Measurements from ENCODE around the gene FGA. TPM values are rescaled to one million over a fixed set of nuclear protein-coding genes. Genes with fewer than 3 reads are reported as not detected.
"Not testable (repeated sequence)": the region's sequence is repeated elsewhere in the genome, so short reads cannot be mapped to it uniquely, and the experiment has no call there.

Gene FGA
- total RNA-seq, 2 donors from 2014 or later: not detected

- no peak for ATAC-seq (replicated peaks)
- Mint-ChIP-seq H3K4me1 (no peaks in the 10 kb centered on the region), H3K27ac (no peak overlapping the region), H3K4me3 (no peak overlapping the region), H3K27me3 (peaks cover 24% of the 10 kb centered on the region), H3K36me3 (ENCODE audit: low read depth) (no peaks in the 10 kb centered on the region), H3K9me3 (no peaks in the 10 kb centered on the region)
Observed at GRCh38 chr4:154595807-154596206, 5.3 kb upstream of the FGA start.

- H3K4me3 Mint-ChIP-seq; H3K4me1 Mint-ChIP-seq; ATAC-seq (replicated peaks); H3K36me3 Mint-ChIP-seq (ENCODE audit: low read depth); H3K27ac Mint-ChIP-seq; H3K9me3 Mint-ChIP-seq: not testable (repeated sequence)
- H3K27me3 Mint-ChIP-seq: peaks cover 29% of the 10 kb centered on the region
Observed at GRCh38 chr4:154594343-154594742, 3.8 kb upstream of the FGA start.

DNA sequence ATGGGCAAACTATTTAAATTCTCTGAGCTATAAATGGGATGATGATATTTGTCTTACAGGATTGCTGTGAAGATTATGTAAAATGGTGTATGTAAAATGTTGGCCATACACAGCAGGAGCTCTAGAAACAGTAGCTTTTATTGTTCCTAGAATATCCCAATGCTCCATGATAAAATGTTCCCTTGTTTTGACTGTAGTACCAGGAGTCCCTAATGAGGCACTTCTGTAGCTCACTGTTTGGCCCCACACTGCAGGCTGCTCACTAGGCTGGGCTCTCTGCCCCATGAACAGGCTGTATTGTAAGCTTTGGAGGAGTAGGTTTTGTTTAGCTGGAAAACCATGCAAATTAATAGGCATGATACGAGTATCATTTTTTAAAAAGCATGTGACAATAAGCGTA is 3.3 kb upstream of the FGA start:
- Mint-ChIP-seq H3K36me3 (ENCODE audit: low read depth) (no peaks in the 10 kb centered on the region), H3K4me1 (no peaks in the 10 kb centered on the region), H3K9me3 (no peaks in the 10 kb centered on the region), H3K27me3 (peaks cover 29% of the 10 kb centered on the region), H3K27ac (no peak overlapping the region), H3K4me3 (no peak overlapping the region)
- ATAC-seq (replicated peaks): no peak

GRCh38 chr4:154591890-154592289 is 1.3 kb upstream of the FGA start:
- Mint-ChIP-seq H3K36me3 (ENCODE audit: low read depth) (no peaks in the 10 kb centered on the region), H3K27ac (no peak overlapping the region)
- ATAC-seq (replicated peaks): no peak

DNA sequence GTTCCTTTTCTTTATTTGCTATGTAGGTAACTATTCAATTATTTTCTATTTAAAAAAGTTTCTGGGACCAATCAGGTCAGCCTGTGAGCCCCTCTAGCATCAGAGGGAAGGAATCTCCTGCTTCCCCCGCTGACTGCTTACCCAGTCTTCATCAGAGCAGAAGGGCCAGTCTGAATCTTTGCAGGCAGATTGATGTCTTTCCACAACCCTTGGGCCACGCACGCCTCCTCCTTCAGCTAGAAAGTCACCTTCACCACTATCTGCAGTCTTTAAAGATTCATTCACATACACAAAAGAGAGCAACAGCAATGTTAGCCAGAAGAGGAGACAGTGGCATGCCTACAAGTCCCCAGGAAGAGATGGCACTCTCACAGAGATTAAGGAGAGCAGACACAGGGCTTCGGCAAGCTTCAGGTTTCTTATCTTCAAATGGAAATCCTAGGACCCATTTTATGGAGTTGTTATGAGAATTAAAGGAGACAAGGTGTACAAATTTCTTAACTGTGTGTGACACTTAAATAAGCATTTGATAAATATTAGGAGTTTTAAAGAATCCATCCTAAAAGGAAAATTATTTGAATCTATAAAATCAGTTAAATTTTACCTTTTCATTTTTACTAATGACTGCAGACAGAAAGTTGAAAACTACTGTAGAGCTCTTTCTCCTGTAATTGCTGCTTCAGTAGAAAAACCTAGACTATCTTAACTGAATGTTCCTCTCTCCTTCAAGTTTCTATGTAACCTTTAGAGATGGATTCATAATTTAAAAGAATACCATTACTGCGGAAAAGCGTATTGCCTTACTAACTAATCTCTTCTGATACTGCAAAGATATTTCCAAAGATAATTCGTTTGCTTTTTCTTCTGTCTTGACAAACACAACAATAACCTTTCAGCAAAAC is 995 bp downstream of the FGA start:
- no peak overlapping the region for H3K27ac Mint-ChIP-seq
- ATAC-seq (replicated peaks): no peak
- no peaks in the 10 kb centered on the region for H3K36me3 Mint-ChIP-seq (ENCODE audit: low read depth)

More at GRCh38 chr4:154591890-154592289, 1.3 kb upstream of the FGA start:
- Mint-ChIP-seq H3K4me3 (no peak overlapping the region), H3K4me1 (no peaks in the 10 kb centered on the region), H3K9me3 (no peaks in the 10 kb centered on the region), H3K27me3 (peaks cover 28% of the 10 kb centered on the region)

DNA sequence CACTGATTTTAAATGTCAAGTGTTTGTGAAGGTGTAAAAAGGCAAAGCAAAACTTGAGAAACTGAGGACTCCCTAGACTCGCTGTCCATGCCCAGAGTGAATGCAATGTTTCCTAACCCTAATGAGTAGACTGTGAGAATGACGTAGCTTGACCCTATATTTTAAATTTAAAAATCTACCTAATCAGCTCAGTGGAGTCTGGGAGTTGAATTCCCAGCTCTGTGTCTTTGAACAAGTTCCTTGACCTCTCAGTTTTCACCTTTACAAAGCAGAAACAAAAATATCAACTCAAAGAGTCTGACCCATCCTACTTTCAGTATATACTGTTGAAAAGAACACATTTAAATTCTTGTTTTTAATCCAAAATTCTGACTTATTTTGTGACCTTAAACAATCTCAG is 2.3 kb downstream of the FGA start:
- no peak overlapping the region for H3K27ac Mint-ChIP-seq
- H3K4me1 Mint-ChIP-seq: no peaks in the 10 kb centered on the region
- ATAC-seq (replicated peaks): no peak
- H3K9me3 Mint-ChIP-seq: no peaks in the 10 kb centered on the region
- no peaks in the 10 kb centered on the region for H3K36me3 Mint-ChIP-seq (ENCODE audit: low read depth)
- H3K27me3 Mint-ChIP-seq: peaks cover 25% of the 10 kb centered on the region
- no peak overlapping the region for H3K4me3 Mint-ChIP-seq

More for the DNA sequence above, 995 bp downstream of the FGA start:
- no peak overlapping the region for H3K4me3 Mint-ChIP-seq
- no peaks in the 10 kb centered on the region for H3K9me3 Mint-ChIP-seq
- no peaks in the 10 kb centered on the region for H3K4me1 Mint-ChIP-seq
- H3K27me3 Mint-ChIP-seq: peaks cover 31% of the 10 kb centered on the region

DNA sequence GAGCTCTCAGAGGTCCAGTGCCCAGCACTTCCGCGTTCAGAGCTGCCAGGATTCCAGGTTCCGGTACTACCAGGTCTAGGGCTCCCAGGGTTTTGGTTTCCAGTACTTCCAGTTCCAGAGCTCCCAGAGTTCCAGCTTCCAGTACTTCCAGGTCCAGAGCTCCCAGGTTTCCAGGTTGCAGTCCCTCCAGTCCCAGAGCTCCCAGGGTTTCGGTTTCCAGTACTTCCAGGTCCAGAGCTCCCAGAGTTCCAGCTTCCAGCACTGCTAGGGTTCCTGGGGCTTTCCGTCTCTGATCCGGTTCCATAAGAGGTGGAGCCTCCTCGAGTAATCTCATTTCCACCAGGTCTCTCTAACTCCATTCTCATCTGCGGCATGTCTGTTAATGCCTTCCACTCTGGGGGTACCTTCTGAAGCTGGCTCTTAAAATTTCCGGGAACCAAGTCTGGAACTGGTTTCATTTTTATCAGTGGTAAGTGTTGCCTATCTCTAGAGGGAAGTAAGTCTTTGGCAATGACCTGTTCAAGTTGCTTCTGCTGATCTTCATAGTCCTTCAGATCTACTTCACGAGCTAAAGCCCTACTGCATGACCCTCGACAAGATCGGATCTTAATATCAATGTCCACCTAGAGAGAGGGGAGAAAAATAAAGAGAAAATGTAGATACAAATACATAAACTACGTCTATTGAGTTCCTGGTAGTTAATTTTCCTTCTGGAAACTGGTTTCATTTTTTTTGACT is 4.1 kb downstream of the FGA start:
- no peak for ATAC-seq (replicated peaks)
- Mint-ChIP-seq H3K27ac (no peak overlapping the region), H3K4me1 (no peaks in the 10 kb centered on the region), H3K27me3 (peaks cover 29% of the 10 kb centered on the region), H3K36me3 (ENCODE audit: low read depth) (no peaks in the 10 kb centered on the region), H3K9me3 (no peaks in the 10 kb centered on the region), H3K4me3 (no peak overlapping the region)

- no peaks in the 10 kb centered on the region for H3K36me3 Mint-ChIP-seq (ENCODE audit: low read depth)
- no peak for ATAC-seq (replicated peaks)
- H3K9me3 Mint-ChIP-seq: no peaks in the 10 kb centered on the region
- H3K27ac Mint-ChIP-seq: no peak overlapping the region
- no peak overlapping the region for H3K4me3 Mint-ChIP-seq
- H3K27me3 Mint-ChIP-seq: peaks cover 26% of the 10 kb centered on the region
- H3K4me1 Mint-ChIP-seq: no peaks in the 10 kb centered on the region
Observed at GRCh38 chr4:154585369-154586018, 5.0 kb downstream of the FGA start.

DNA sequence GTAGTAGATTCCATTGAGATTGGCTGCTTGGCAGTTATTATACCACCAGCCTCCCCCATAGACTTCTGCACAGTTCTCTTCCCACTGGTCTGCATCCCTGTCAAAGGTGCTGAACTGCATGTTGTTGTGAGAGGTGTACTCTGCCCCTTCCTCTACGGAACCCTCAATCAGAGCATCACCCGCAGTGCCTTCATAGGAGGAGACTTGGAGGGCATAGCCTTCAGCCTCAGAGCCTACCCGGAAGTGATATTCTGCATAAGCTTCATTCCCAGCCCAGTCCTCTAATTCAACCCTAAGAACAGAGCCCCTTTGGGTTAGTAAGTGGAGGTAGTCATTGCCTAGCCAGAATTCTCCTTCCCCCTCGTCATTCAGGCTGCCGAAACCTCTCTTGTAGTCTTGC is 6.3 kb downstream of the FGA start:
- H3K4me1 Mint-ChIP-seq: no peaks in the 10 kb centered on the region
- H3K27me3 Mint-ChIP-seq: peaks cover 18% of the 10 kb centered on the region
- ATAC-seq (replicated peaks): no peak

DNA sequence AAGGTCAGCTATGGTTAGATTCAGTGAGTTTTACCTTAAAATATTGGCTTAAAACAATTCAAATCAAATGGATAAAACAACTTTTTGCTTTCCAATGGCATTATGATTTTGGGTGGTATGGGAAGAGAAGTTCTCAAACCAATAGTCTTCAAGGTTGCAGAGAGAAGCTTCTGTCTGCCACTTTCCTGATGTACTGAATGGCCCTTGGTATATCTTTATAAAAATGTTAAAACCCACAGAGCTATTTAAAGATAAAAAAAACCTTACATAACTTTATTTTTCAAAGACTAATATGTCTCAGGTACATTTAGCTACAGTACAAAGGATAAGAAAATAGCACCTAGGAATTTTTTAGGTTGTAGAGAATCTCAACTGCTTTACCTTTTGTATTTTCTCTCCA is 6.9 kb downstream of the FGA start:
- Mint-ChIP-seq H3K36me3 (ENCODE audit: low read depth) (no peaks in the 10 kb centered on the region), H3K9me3 (no peaks in the 10 kb centered on the region), H3K4me1 (no peaks in the 10 kb centered on the region), H3K4me3 (no peak overlapping the region), H3K27ac (no peak overlapping the region), H3K27me3 (peaks cover 21% of the 10 kb centered on the region)
- ATAC-seq (replicated peaks): no peak

More for the DNA sequence above, 6.3 kb downstream of the FGA start:
- Mint-ChIP-seq H3K36me3 (ENCODE audit: low read depth) (no peaks in the 10 kb centered on the region), H3K27ac (no peak overlapping the region), H3K9me3 (no peaks in the 10 kb centered on the region), H3K4me3 (no peak overlapping the region)

- ATAC-seq (replicated peaks): no peak
- H3K36me3 Mint-ChIP-seq (ENCODE audit: low read depth): no peaks in the 10 kb centered on the region
- H3K27ac Mint-ChIP-seq: no peak overlapping the region
- no peaks in the 10 kb centered on the region for H3K4me1 Mint-ChIP-seq
- H3K27me3 Mint-ChIP-seq: peaks cover 21% of the 10 kb centered on the region
- H3K9me3 Mint-ChIP-seq: no peaks in the 10 kb centered on the region
- H3K4me3 Mint-ChIP-seq: no peak overlapping the region
Observed at GRCh38 chr4:154583230-154583629, 7.3 kb downstream of the FGA start.

- H3K27me3 Mint-ChIP-seq: peaks cover 22% of the 10 kb centered on the region
- no peaks in the 10 kb centered on the region for H3K9me3 Mint-ChIP-seq
- ATAC-seq (replicated peaks): no peak
- no peak overlapping the region for H3K27ac Mint-ChIP-seq
- no peaks in the 10 kb centered on the region for H3K4me1 Mint-ChIP-seq
- H3K4me3 Mint-ChIP-seq: no peak overlapping the region
- no peaks in the 10 kb centered on the region for H3K36me3 Mint-ChIP-seq (ENCODE audit: low read depth)
Observed at GRCh38 chr4:154582723-154583122, 7.8 kb downstream of the FGA start.

DNA sequence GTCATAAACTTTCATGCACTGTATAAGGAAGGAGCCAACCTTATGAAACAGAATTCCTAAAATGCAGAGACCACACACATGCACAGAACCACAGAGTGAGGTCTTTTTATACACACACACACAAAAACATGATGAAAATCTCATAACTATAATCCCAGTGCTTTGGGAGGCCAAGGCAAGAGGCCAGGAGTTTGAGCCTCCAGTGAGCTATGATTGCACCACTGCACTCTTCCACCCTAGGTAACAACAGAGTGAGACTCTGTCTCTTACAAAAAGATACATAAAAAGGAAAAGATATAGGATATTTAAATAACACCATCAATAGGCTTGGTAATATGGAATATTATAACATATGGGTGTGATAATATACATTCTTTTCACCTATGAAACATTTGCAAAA is 10.6 kb downstream of the FGA start:
- no peak overlapping the region for H3K4me3 Mint-ChIP-seq
- no peak overlapping the region for H3K27ac Mint-ChIP-seq
- H3K4me1 Mint-ChIP-seq: no peaks in the 10 kb centered on the region
- H3K36me3 Mint-ChIP-seq (ENCODE audit: low read depth): no peaks in the 10 kb centered on the region
- no peak for ATAC-seq (replicated peaks)
- peaks cover 21% of the 10 kb centered on the region for H3K27me3 Mint-ChIP-seq
- H3K9me3 Mint-ChIP-seq: no peaks in the 10 kb centered on the region

- no peak overlapping the region for H3K27ac Mint-ChIP-seq
- no peak overlapping the region for H3K4me3 Mint-ChIP-seq
- peaks cover 22% of the 10 kb centered on the region for H3K27me3 Mint-ChIP-seq
- no peak for ATAC-seq (replicated peaks)
- H3K9me3 Mint-ChIP-seq: no peaks in the 10 kb centered on the region
- no peaks in the 10 kb centered on the region for H3K36me3 Mint-ChIP-seq (ENCODE audit: low read depth)
- H3K4me1 Mint-ChIP-seq: no peaks in the 10 kb centered on the region
Observed at GRCh38 chr4:154578919-154579318, 11.6 kb downstream of the FGA start.

Data from activated T-helper 17 cell treated with anti-CD3 and anti-CD28 coated beads, Interleukin-2, amount 50 U/mL, for 72 hours (primary cell).